ENCODE results near the gene KIAA0825. TPM values are rescaled to one million over a fixed set of nuclear protein-coding genes. Genes with fewer than 3 reads are reported as not detected.

Gene KIAA0825
- total RNA-seq, 1 experiment from 2014 or later, result 1.3 TPM

- ATAC-seq (no peak), DNase-seq (ENCODE audit: low spot score) (no peak)
- POLR2A ChIA-PET, result no interaction called here
- H3K9me3 Mint-ChIP-seq, result no peaks in the 10 kb centered on the region
- no peaks in the 10 kb centered on the region for H3K27me3 Mint-ChIP-seq (ENCODE audit: low read depth)
- CTCF ChIA-PET, result interaction anchor here (0.6 to 1.6 kb wide), 2 partner anchors 216 to 328 kb away, joined by 3 to 4 read pairs; no protein-coding TSS in a partner anchor
- H3K4me1 Mint-ChIP-seq, result peaks cover 9% of the 10 kb centered on the region
- TF ChIP-seq MLX (CRISPR knock-in tag; IDR thresholded peaks at IDR 0.05), result no peak
- no peak for TF ChIP-seq ATF6 (CRISPR knock-in tag; IDR thresholded peaks at IDR 0.05)
- TF ChIP-seq SP1 (CRISPR knock-in tag; conservative IDR thresholded peaks at IDR 0.05), result no peak
- no peak for TF ChIP-seq ZNF317 (CRISPR knock-in tag; IDR thresholded peaks at IDR 0.05; ENCODE audit: borderline replicate concordance, low read depth)
- no peak for TF ChIP-seq FOXP4 (CRISPR knock-in tag; IDR thresholded peaks at IDR 0.05)
- no peak for TF ChIP-seq MYBL2 (CRISPR knock-in tag; IDR thresholded peaks at IDR 0.05)
- no peaks in the 10 kb centered on the region for H3K36me3 Mint-ChIP-seq
- no peak overlapping the region for H3K4me3 Mint-ChIP-seq
- H3K27ac Mint-ChIP-seq, result no peak overlapping the region
Observed at GRCh38 chr5:94522117-94522516, 96.3 kb downstream of the KIAA0825 start.

GRCh38 chr5:94517490-94518488 lies 100.6 kb downstream of the KIAA0825 start:
- H3K4me1 Mint-ChIP-seq, result no peaks in the 10 kb centered on the region
- ChIA-PET POLR2A (no interaction called here), CTCF (no interaction called here)
- DNase-seq (ENCODE audit: low spot score) (no peak), ATAC-seq (no peak)
- no peaks in the 10 kb centered on the region for H3K9me3 Mint-ChIP-seq
- no peaks in the 10 kb centered on the region for H3K27me3 Mint-ChIP-seq (ENCODE audit: low read depth)
- H3K36me3 Mint-ChIP-seq, result no peaks in the 10 kb centered on the region
- no peak overlapping the region for H3K27ac Mint-ChIP-seq
- no peak overlapping the region for H3K4me3 Mint-ChIP-seq
- TF ChIP-seq HMGA2 (CRISPR knock-in tag; IDR thresholded peaks at IDR 0.05) (peak; percentile 97), ZNF532 (CRISPR knock-in tag; IDR thresholded peaks at IDR 0.05; ENCODE audit: borderline replicate concordance) (no peak)

GRCh38 chr5:94516148-94516547 lies 102.3 kb downstream of the KIAA0825 start:
- POLR2A ChIA-PET, result interaction anchor here (0.6 kb wide), 1 partner anchor 58 kb away, joined by 5 read pairs; no protein-coding TSS in a partner anchor
- no peak for DNase-seq (ENCODE audit: low spot score)
- H3K4me1 Mint-ChIP-seq, result no peaks in the 10 kb centered on the region
- ATAC-seq, result no peak
- H3K27ac Mint-ChIP-seq, result no peak overlapping the region
- no peaks in the 10 kb centered on the region for H3K27me3 Mint-ChIP-seq (ENCODE audit: low read depth)
- peaks cover 2% of the 10 kb centered on the region; the same call in 1 of the 2 replicates for H3K36me3 Mint-ChIP-seq
- CTCF ChIA-PET, result no interaction called here
- no peak overlapping the region for H3K4me3 Mint-ChIP-seq
- peaks cover 3% of the 10 kb centered on the region for H3K9me3 Mint-ChIP-seq
- TF ChIP-seq ATF3 (CRISPR knock-in tag; conservative IDR thresholded peaks at IDR 0.05), result no peak
- TF ChIP-seq PREB (CRISPR knock-in tag; IDR thresholded peaks at IDR 0.05; ENCODE audit: borderline replicate concordance), result no peak
- TF ChIP-seq IRF1 (CRISPR knock-in tag; IDR thresholded peaks at IDR 0.05), result no peak
- TF ChIP-seq ZNF317 (CRISPR knock-in tag; IDR thresholded peaks at IDR 0.05; ENCODE audit: borderline replicate concordance, low read depth), result no peak
- TF ChIP-seq FOXP4 (CRISPR knock-in tag; IDR thresholded peaks at IDR 0.05), result no peak
- no peak for TF ChIP-seq ESRRA (CRISPR knock-in tag; IDR thresholded peaks at IDR 0.05; ENCODE audit: borderline replicate concordance)
